Measurements from ENCODE around the gene WEE1.

DNA sequence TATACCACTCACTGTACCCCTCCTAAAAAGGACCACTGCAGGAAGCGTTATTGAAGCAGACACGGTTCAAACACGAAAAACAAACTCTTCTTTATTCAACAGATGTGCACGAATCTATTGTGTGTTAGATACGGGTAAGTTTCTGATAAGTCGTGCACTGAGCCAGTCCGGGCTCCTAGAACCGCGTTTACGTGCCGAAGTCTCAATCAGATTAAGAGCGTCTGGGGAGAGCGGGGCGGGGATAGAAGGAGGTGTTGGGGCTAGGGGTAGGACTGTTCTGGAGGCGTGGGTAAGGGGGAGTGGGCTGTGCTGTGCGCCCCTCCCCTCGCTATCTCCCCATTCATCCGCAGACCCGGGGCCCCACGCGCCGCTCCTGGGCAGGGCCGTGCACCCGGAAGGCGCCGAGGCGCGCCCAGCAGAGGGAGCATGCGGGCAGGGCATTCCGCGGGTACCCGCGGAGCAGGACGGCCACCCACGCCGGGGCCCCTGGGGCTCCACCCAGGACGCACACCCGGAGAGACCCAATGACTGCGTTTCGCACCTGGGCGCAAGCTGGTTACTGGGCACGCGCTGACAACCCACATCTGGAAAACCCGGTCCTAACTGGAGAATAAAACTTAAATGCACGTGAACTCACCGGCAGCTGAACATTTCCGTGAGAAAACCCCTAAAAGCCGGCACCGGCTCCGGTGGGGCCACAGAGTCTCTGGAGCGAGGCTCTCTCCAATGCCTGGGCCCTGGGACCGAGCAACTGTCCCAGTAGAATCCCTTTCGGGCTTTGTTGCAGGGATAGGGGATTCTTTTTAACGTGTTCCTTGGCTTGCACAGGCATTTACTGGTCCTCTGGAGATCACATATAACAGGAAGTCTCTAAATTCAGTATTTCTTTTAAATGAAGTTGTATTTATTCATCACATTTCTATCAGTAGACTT lies 40.6 kb downstream of the WEE1 start:
- TF ChIP-seq SP1 (IDR thresholded peaks at IDR 0.05) (no peak), ZNF384 (IDR thresholded peaks at IDR 0.05) (no peak), HDGF (IDR thresholded peaks at IDR 0.05; ENCODE audit: borderline replicate concordance) (no peak), SUZ12 (IDR thresholded peaks at IDR 0.05) (no peak), ARNT (IDR thresholded peaks at IDR 0.05) (no peak), FOXM1 (IDR thresholded peaks at IDR 0.05; ENCODE audit: borderline replicate concordance) (no peak), BHLHE40 (IDR thresholded peaks at IDR 0.05; ENCODE audit: borderline replicate concordance) (no peak)

All from HEK293T (cell line).